ENCODE results near the gene DLG2.

The DLG2 gene

DNA sequence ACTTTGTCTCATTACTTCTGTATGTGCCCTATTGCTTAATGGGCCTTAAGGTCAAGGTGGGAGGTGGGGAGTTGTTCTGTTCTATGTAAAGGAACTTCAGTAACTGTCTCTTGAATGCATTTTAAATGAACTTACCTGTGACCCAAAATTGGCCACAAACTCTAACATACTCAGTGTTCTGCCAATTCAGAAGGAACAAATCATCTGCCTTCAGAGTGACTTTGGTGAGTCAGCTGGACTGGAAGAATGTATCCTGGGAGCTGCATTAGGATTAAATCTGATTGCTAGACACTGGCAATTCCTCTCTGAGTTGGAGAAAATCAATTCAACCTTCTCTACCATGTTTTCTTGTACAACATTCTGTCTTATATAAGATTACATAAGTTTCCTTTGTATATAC lies 1104.8 kb downstream of the DLG2 start:
- TF ChIP-seq, protein P1, sequence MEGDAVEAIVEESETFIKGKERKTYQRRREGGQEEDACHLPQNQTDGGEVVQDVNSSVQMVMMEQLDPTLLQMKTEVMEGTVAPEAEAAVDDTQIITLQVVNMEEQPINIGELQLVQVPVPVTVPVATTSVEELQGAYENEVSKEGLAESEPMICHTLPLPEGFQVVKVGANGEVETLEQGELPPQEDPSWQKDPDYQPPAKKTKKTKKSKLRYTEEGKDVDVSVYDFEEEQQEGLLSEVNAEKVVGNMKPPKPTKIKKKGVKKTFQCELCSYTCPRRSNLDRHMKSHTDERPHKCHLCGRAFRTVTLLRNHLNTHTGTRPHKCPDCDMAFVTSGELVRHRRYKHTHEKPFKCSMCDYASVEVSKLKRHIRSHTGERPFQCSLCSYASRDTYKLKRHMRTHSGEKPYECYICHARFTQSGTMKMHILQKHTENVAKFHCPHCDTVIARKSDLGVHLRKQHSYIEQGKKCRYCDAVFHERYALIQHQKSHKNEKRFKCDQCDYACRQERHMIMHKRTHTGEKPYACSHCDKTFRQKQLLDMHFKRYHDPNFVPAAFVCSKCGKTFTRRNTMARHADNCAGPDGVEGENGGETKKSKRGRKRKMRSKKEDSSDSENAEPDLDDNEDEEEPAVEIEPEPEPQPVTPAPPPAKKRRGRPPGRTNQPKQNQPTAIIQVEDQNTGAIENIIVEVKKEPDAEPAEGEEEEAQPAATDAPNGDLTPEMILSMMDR (IDR thresholded peaks at IDR 0.05; ENCODE audit: low read length): no peak
- no peak for TF ChIP-seq EZH2 (IDR thresholded peaks at IDR 0.05; ENCODE audit: borderline replicate concordance, low read length)
- H3K4me3 ChIP-seq (ENCODE audit: low read depth, low read length, poor library complexity, severe bottlenecking): no peak overlapping the region
- H3F3A ChIP-seq (ENCODE audit: insufficient read depth, low read length): no peaks in the 10 kb centered on the region
- H2AFZ ChIP-seq (ENCODE audit: low read length): no peak overlapping the region
- H3K4me1 ChIP-seq (ENCODE audit: insufficient read depth, low read length, severe bottlenecking): no peaks in the 10 kb centered on the region
- no peaks in the 10 kb centered on the region for H3K9me3 ChIP-seq (ENCODE audit: low read length)
- H3K27me3 ChIP-seq (ENCODE audit: insufficient read depth, low read length): no peaks in the 10 kb centered on the region
- H3K9me2 ChIP-seq (ENCODE audit: low read depth, low read length): no peaks in the 10 kb centered on the region
- H3K79me2 ChIP-seq (ENCODE audit: insufficient read depth, low read length): no peaks in the 10 kb centered on the region
- H3K27ac ChIP-seq (ENCODE audit: low read depth, low read length, poor library complexity, severe bottlenecking): no peak overlapping the region
- H3K36me3 ChIP-seq (ENCODE audit: insufficient read depth, low read length): no peaks in the 10 kb centered on the region
- H3K4me2 ChIP-seq (ENCODE audit: low read length): no peak overlapping the region
- H3K9ac ChIP-seq (ENCODE audit: low read length): no peak overlapping the region
- no peaks in the 10 kb centered on the region for H4K20me1 ChIP-seq (ENCODE audit: insufficient read depth, low read length)

DNA sequence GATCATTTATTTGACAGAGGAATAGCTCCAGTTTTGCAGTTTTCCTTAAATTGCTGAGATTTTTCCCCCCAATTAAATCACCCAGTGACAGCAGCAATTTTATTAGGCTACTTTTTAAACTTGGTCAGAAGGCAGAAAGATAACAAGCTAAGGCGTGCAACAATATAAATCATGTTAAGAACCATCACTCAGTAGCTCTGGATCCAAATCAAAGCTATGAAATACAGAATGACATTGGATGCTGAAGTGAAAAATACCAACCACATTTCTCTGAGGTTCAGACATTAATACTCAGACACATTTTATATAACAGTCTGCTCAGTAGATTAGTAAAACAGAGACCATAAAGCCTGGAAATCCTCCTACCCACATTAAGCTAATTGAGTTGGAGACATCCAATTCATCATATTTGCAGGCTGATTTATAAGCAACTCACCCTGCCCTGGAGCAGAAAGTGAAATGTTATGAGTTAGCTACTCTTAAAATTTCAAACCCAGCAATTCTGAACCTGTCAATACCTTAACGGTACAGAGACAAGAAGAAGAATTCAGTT lies 1108.4 kb downstream of the DLG2 start:
- no peak overlapping the region for H3K27ac ChIP-seq (ENCODE audit: low read depth, low read length, poor library complexity, severe bottlenecking)
- TF ChIP-seq, protein P1 (IDR thresholded peaks at IDR 0.05; ENCODE audit: low read length): no peak
- no peak for TF ChIP-seq EZH2 (IDR thresholded peaks at IDR 0.05; ENCODE audit: borderline replicate concordance, low read length)

DNA sequence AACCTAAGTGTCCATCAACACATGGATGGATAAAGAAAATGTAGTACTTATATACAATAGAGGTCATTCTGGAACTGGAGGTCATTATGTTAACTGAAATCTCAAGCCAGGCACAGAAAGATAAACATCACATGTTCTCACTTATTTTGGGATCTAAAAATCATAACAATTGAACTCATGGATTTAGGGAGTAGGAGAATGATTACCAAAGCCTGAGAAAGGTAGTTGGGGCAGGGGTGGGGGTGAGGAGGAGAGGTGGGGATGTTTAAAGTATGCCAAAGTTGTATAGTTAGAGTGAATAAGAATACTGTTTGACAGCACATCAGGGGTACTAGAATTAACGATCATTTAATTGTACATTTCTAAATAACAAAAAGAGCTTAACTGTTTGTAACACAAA lies 1112.7 kb downstream of the DLG2 start:
- no peaks in the 10 kb centered on the region for H3K9me3 ChIP-seq (ENCODE audit: low read length)
- no peaks in the 10 kb centered on the region for H4K20me1 ChIP-seq (ENCODE audit: insufficient read depth, low read length)
- H3K27ac ChIP-seq (ENCODE audit: low read depth, low read length, poor library complexity, severe bottlenecking): no peak overlapping the region
- H3F3A ChIP-seq (ENCODE audit: insufficient read depth, low read length): no peaks in the 10 kb centered on the region
- no peak overlapping the region for H3K4me3 ChIP-seq (ENCODE audit: low read depth, low read length, poor library complexity, severe bottlenecking)
- no peak overlapping the region for H2AFZ ChIP-seq (ENCODE audit: low read length)
- no peak overlapping the region for H3K4me2 ChIP-seq (ENCODE audit: low read length)
- no peak overlapping the region for H3K9ac ChIP-seq (ENCODE audit: low read length)
- TF ChIP-seq EZH2 (IDR thresholded peaks at IDR 0.05; ENCODE audit: borderline replicate concordance, low read length): no peak
- TF ChIP-seq, protein P1 (IDR thresholded peaks at IDR 0.05; ENCODE audit: low read length): no peak
- H3K36me3 ChIP-seq (ENCODE audit: insufficient read depth, low read length): no peaks in the 10 kb centered on the region
- no peaks in the 10 kb centered on the region for H3K4me1 ChIP-seq (ENCODE audit: insufficient read depth, low read length, severe bottlenecking)
- no peaks in the 10 kb centered on the region for H3K9me2 ChIP-seq (ENCODE audit: low read depth, low read length)
- H3K27me3 ChIP-seq (ENCODE audit: insufficient read depth, low read length): no peaks in the 10 kb centered on the region
- H3K79me2 ChIP-seq (ENCODE audit: insufficient read depth, low read length): no peaks in the 10 kb centered on the region

More for the DNA sequence above, 1108.4 kb downstream of the DLG2 start:
- Histone ChIP-seq H4K20me1 (ENCODE audit: insufficient read depth, low read length) (no peaks in the 10 kb centered on the region), H3F3A (ENCODE audit: insufficient read depth, low read length) (no peaks in the 10 kb centered on the region), H3K36me3 (ENCODE audit: insufficient read depth, low read length) (no peaks in the 10 kb centered on the region), H2AFZ (ENCODE audit: low read length) (no peak overlapping the region), H3K4me3 (ENCODE audit: low read depth, low read length, poor library complexity, severe bottlenecking) (no peak overlapping the region), H3K9ac (ENCODE audit: low read length) (no peak overlapping the region), H3K9me2 (ENCODE audit: low read depth, low read length) (no peaks in the 10 kb centered on the region), H3K79me2 (ENCODE audit: insufficient read depth, low read length) (no peaks in the 10 kb centered on the region), H3K27me3 (ENCODE audit: insufficient read depth, low read length) (no peaks in the 10 kb centered on the region), H3K4me1 (ENCODE audit: insufficient read depth, low read length, severe bottlenecking) (no peaks in the 10 kb centered on the region), H3K9me3 (ENCODE audit: low read length) (no peaks in the 10 kb centered on the region), H3K4me2 (ENCODE audit: low read length) (no peak overlapping the region)

Measured in OCI-LY1 (cell line).